GM18858 (cell line): ENCODE results near the gene SAP30BP.
"Not testable (repeated sequence)": the region's sequence is repeated elsewhere in the genome, so short reads cannot be mapped to it uniquely, and the experiment has no call there.

Source experiments
- ATAC-seq: cut with Tn5 transposase; IDR thresholded peaks from one replicate; pipeline ENCODE4 v1.9.1; 2021; ENCODE audit not compliant: unreplicated experiment

SAP30BP gene

GRCh38 chr17:75633486-75634375 is 33.4 kb upstream of the SAP30BP start:
- no peak for ATAC-seq

- ATAC-seq: no peak
Observed at GRCh38 chr17:75634376-75634740, 32.8 kb upstream of the SAP30BP start.

DNA sequence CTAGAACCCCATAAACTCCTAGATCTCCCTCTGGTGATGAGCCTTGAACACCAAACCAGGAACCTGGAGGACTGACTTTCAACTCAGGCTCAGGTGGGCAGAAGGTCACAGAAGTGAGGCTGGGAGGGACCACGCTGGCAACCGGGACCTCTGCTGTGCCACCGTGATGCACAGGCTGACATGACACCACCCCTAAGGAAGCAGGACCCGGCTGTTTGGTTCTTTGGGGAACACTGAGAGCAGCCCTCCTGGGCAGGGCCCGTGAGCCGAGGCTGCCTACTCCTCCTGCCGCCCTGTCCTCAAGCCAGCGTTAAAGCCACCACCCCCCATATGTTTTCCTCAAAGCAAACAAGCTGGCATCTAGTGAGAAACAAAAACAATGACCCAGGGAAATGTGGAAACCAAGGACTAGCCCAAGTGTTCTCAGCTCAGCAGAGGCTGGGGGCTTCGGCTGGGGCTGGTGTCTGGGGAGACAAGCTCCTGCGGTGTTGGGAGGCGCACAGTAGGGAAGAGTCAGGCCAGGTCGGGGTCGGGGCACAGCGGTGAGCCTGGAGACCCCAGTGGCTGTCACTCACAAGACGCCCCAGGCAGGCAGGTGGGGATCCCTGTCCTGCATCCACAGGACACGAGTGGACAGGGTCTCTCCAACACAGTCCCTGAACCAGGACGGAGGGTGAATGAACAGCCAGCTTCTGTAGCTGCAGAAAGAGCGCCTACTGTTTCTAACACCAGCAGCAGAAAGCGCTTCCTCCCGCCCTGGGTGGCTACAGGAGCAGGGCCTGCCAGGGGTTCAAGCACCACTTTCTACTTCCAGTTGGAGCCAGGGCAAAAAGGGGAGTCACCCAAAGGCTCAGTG is 32.2 kb upstream of the SAP30BP start:
- ATAC-seq: no peak

DNA sequence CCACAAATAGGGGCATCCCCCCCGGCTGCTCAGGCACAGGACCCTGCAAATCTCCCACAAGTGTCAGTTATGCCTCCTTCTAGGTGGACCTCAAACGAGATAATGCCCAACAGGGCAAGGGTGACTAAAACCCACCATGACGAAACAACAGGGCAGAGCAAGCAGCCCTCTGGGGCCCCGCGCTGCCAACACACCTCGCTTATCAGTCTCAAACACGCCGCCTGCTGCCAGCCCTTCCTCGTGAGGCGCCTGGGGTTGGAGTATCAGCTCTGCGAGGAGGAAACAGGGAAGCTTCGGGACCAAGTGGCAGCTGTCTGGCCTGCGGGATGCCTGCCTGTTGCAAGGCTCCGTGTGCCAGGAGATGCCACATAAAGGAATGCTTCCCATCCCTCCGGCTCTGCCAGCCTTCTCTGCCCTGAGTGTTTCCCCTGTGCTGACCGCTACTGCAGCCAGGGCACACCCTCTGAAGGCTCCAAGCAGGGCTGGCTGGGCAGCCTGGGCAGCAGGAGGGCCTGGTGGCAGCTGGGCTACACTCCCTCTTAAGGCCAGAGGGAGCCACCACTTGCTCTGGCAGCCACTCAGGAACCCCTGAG is 31.4 kb upstream of the SAP30BP start:
- ATAC-seq: no peak

GRCh38 chr17:75636381-75637142 is 30.6 kb upstream of the SAP30BP start:
- ATAC-seq: no peak

- no peak for ATAC-seq
Observed at GRCh38 chr17:75637143-75637538, 30.0 kb upstream of the SAP30BP start.

GRCh38 chr17:75637551-75637950 is 29.6 kb upstream of the SAP30BP start:
- no peak for ATAC-seq

DNA sequence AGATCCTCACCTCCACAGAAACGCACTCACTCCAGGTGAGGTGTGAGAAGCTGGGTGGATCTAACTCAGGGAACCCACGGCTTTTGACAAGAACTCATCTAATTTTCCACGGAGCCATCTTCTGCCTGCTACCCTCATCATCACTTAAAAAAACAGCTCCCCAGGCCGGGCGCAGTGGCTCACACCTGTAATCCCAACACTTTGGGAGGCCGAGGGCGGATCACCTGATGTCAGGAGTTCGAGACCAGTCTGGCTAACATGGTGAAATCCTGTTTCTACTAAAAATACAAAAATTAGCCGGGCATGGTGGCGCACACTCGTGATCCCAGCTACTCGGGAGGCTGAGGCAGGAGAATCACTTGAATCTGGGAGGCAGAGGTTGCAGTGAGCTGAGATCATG is 29.1 kb upstream of the SAP30BP start:
- not testable (repeated sequence) for ATAC-seq

DNA sequence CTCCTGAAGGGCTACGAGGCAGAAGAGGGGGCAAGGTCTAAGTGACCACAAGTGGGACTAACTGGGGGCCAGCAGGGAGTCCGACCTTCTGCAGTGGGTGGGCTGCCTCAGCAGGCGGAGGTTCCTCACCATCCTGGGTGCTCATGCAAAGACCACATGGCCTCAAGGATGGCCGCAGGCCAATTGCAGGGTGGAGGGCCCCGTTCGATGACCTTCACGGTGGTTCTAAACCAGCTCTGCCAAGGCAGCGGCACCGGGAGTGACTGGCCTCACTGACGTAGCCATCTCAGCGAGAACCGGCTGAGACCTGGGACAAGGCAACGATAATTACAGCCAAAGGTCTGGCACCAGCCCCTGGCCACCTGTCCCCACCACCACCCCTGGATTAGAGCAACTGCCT is 28.2 kb upstream of the SAP30BP start:
- ATAC-seq: no peak

GRCh38 chr17:75639327-75639726 is 27.8 kb upstream of the SAP30BP start:
- no peak for ATAC-seq

- ATAC-seq: no peak
Observed at GRCh38 chr17:75639771-75640555, 27.2 kb upstream of the SAP30BP start.

GRCh38 chr17:75640556-75641119 is 26.5 kb upstream of the SAP30BP start:
- ATAC-seq: no peak

- ATAC-seq: no peak
Observed at GRCh38 chr17:75641343-75641742, 25.8 kb upstream of the SAP30BP start.

DNA sequence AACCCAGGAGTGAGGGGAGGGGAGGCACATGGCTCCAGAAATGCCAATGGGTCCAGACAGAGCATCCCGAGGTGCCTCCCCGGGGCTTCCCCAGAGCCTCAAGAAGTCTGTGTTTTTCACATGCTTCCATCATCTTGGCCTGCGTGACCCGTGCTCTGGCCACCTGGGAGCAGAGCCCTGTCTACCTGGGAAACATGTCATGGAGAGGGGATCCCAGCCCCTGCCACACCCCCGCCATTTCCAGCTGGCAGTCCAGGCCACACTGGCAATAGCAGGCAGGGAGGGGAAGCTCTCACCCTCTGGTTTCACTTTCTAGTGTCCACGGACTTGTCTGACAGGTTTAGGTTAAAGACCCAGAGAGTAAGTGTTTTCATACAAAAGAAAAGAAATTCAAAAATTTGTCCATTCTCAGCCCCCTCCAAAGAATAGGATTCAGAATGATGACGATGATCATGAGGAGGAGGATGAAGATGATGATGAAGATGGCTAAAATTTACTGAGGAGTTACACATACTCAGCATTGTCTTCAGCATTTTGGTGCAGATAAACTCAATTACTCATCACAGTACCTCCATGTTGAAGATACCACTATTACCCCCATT is 24.9 kb upstream of the SAP30BP start:
- no peak for ATAC-seq

GRCh38 chr17:75642784-75643642 is 24.1 kb upstream of the SAP30BP start:
- ATAC-seq: no peak

GRCh38 chr17:75643643-75644017 is 23.5 kb upstream of the SAP30BP start:
- ATAC-seq: no peak

DNA sequence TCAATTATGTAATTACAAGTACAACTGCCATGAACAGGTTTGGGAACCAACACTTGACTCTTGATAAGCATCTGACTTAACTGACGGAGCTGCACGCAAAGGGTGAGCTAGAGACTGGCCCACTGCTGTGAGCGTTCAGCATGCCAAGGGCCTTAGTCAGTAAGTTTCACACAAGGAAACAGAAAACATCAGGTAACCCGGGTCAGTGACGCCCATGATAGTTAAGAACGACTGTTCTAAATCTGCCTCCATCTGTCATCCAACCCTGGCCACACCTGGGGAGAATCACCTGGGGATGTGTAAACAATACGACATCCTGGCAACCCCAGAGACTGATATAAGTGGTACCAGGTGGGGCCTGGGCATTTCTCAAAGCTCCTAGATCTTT is 21.6 kb upstream of the SAP30BP start:
- no peak for ATAC-seq

GRCh38 chr17:75645889-75646637 is 21.1 kb upstream of the SAP30BP start:
- no peak for ATAC-seq
